Hematopoietic multipotent progenitor cell treated with erythropoietin and hydrocortisone succinate and interleukin-3 and kit ligand, for 8 days (in vitro differentiated cells): ENCODE measurements around the gene EFCAB6.

Experiments used
- DNase-seq: peaks from one replicate; pipeline ENCODE4 v3.0.0-alpha.2; 2015

Gene EFCAB6

DNA sequence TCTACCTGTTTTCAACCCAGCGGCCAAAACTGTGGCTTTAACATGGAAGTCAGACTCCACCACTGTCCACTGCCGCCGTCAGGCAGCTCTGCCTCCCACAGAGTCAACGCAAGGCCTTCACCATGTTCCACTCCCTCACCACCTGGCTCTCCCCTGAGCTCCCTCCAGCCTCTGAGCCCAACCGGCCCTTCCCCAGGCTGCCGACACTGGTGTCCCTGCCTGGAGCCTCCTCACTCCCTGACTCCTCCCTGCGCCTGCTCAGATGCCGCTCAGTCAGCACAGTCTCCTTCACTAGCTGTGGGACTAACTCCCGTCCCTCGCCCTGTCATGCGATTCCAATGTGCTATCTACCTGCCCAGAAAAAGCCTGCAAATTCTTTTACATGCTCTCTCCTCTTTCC is 33.9 kb upstream of the EFCAB6 start:
- DNase-seq: no peak

DNA sequence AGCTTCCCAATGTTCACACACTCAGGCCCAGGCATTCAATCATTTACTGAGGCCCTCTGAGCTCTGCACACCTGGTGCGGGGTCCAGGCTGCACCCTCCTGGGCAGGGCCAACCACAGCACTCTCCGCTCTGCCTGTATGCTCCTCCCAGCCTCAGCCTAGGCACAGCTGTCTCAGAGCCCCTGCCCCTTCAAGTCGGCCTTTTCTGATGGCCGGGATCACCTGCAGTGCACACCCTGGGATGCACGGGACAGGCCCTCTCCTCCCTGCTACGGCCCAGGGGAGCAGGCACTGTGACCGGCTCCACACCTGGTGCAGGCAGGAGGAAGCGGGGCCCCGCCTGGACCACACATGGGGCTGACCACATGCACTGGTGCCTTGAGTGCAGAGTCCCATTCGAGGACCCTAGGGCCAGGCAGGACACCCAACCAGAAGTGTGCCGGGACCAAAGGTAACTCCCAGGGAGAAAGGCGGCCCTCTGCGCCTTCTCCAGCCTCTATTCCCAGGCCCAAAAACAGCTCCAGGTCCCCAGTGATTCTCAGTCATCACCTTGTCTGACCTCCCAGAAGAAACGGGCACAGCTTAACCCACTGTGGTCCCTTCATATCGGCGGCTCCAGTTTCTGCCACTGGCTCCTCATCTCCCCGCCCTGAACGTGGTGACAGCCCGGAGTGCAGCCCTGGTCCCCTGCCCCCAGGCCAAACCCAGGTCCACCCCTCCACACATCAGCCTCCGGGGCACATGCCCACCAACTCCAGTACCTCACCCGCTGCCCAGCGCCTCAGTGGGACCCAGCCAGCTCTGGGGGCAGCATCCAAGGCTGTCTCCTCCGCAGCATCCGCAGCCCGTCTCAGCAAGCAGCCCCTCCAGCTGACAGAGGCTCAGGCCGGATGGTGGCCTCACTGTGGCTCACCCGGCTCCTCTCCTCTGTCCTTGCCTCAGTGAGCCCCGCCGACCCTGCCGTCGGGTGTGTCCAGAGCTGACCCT is 32.7 kb upstream of the EFCAB6 start:
- DNase-seq: no peak

DNA sequence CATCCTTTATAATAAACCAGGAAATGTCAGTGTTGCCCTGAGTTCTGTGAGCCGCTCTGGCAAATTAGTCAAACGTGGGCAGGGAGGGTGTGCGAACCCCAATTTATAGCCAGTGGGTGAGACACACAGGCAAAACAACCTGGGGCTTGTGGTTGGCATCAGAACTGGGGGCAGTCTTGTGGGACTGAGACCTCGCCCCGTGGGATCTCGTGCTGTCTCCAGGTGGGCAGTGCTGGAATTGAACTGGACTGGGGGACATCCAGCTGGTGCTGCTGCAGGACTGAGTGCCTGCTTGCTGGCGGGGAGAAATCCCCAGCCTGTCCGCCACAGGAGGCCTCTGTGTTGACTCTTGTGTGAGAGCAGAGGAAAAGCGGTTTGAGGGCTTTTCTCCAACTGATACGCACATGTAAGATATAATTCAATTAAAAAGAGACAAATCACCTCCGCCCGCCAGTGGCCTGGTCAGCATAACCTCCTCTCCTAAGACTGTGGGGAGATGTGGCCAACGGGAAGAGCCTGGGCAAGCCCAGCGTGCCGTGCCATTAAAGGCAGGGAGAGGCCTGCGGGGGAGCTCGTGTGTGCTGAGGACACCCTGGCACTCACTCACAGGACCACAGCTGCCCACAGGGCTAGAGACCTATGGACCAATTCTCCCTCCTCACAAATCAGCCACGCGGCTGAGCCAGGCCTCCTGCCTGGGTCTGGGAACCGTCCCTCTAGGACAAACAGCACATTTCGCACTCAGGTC is 31.9 kb upstream of the EFCAB6 start:
- no peak for DNase-seq

DNA sequence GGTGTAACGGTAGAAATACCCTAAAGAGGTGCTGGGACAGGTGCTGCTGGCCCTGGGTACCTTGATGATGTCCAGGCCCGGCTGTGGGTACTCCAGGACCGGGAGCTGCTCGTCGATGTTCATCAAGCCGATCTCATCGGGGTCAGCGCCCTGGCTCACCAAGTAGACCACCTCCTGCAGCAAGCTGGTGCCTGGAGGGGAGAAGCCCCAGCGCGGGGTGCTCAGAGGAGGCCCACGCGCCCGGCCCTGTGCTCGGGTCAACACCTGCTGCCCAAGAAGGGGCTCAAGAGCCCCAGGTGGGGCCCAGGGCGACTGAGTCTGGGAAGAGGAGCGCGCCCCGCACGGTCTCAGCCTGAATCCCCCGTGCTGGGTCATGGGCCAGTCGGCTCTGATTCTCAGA is 29.6 kb upstream of the EFCAB6 start:
- DNase-seq: no peak

DNA sequence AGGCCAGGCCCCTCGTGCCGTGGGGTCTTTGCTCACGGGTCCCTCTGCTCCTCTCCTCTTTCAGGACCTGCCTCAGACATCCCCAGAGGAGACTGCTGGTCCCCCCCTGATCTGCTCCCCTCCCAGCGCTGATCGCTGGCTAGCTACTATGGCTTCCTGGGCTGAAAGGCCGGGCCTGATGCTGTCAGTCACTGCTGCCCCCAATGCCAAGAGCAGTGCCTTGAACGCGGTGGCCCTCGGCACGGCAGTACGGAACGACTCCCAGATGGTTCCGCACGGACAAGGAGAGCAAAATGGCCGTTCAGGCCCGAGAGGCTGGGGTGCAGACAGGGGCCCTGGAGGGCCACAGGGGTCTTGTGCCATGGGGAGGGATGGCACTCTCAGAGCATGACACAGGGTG is 28.7 kb upstream of the EFCAB6 start:
- DNase-seq: no peak

DNA sequence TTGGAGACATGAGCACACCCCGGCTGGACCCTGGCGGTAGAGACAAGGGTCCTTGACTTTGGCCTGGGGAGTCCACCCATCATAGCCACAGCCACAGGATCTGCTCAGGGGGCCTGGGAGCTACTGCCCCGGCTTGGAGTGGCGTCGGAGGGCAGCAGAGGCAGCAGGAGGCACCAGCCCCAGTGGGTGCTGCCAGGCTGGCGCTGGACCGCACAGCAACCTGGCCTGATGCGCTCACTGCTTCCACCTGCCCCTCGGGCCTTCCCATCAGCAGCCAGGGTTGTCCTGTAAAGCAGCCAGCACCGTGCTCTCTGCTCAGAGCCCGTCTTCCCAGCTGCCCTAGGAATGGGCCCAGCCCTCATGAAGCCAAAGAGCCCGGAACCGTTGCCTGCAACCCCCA is 28.3 kb upstream of the EFCAB6 start:
- no peak for DNase-seq

DNA sequence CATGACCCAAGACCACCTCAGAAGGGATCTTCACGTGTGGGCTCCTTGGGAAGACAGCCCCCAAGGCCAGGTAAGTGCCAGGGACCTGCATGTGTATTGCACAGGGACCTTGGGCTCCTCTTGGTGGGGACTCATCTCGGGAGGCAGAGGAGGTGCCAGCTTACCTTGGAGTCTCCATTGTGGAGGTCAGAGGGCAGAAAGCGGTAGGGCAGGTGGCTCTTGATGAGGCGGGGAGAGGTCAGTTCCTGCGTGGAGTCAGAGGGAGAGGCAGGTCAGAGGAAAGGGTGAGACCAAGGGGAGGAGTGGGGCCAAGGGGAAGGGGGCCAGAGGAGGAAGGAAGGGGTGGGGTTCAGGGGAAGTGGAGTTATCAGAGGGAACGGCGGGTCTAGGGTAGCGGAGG is 27.7 kb upstream of the EFCAB6 start:
- no peak for DNase-seq

DNA sequence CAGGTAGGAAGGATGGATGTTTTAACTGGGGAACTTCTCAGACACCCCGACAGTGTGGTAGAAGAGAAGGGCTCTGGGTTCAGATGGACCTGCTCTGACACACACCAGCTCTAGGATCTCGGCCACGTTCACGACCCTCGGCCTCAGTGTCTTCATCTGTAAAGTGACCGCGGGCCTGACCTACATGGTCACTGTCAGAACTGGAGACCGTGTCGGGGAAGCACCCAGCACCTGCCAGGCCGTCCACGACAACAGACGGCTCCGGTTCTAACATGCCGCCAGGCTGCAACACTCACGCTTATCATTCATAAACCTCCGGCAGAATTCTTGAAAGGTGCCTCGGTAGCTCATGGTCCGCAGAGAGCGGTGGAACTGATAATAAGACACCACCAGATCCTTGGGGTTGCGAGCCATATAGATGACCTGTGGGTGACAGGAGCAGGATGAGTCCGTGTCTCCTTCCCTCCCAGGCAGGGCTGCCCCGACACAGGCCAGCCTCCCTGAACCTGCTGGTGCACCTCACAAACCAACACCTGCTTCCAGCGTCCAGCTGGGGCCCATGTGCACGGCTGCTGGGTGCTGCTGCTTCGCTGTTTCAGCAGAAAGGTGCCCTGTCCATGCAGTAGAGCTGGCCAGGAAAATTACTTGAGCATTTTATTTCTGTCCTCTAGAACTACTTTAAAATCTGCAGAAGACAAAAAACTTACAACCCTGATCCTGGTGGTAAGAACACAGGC is 26.6 kb upstream of the EFCAB6 start:
- DNase-seq: no peak

DNA sequence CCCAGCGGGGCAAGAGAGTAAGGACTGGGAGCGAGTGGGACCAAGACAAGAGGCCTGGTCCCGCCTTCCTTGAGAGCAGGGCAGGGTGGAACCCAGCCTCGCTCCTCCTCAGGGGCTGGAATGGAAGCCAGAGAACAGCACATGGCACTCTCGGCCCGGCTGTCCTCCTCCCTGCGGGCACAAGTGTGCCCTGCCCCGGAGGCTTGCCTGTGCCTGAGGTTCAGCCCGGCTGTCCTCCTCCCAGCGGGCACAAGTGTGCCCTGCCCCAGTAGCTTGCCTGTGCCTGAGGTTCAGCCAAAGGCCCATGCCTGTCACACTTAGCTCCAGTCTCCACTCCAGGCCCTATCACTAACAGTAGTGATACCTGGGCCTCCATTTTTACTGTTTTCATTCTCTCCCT is 26.1 kb upstream of the EFCAB6 start:
- no peak for DNase-seq

DNA sequence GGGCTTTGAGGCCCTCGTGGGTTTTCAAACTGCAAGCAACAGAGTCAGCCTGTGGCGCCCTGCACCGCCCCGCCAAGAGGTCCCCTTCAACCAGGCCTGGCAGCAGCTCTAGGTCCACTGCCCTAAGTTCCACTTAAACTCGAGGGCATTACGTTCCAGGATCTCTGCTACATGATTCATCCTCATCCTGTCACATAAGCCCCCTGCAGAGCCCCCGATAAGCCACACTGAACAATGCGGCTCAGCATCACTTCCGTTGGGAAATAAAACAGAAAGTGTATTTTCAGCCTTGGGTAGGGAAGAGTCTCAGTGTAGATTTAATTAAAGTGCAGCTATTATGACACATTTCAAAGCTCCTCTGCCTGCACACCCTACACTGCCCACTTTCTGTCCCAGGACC is 25.6 kb upstream of the EFCAB6 start:
- DNase-seq: no peak

DNA sequence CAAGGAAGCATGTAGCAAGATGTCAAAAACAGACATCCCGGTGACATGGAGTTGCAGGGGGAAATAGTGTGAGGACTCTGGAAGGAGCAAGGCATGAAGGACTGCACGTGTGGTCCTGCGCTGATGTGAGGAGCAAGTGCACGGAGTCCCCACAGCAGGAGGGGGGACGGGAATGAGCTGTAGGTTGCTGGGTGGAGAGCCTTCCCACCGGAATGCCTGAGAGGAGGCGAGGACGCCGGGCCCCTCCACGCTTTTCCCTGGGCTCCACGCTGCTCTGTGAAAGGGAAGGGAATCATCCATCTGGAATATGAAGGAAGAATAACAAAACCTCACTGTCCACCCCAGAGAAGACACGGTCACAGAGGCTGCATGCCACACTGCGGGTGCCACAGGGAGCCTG is 23.6 kb upstream of the EFCAB6 start:
- DNase-seq: no peak

DNA sequence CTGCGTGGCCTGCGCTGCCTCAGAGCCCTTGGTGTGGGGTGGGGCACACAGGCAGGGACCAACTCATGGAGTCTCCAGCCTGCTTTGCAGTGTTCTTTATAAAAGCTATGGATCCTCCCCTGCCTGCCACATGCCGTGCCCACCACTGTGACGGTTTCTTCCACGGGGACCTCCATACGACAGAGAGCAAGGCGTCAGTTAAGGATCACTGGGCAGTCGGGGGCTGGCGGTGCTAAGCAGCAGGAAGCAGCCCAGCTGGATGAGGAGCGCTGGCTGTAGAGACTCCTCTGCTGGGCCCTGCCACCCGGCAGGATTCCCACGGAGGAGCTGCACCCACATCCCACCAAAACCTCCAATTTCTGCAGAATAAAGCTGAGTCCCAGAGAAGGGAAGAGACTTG is 23.1 kb upstream of the EFCAB6 start:
- no peak for DNase-seq

DNA sequence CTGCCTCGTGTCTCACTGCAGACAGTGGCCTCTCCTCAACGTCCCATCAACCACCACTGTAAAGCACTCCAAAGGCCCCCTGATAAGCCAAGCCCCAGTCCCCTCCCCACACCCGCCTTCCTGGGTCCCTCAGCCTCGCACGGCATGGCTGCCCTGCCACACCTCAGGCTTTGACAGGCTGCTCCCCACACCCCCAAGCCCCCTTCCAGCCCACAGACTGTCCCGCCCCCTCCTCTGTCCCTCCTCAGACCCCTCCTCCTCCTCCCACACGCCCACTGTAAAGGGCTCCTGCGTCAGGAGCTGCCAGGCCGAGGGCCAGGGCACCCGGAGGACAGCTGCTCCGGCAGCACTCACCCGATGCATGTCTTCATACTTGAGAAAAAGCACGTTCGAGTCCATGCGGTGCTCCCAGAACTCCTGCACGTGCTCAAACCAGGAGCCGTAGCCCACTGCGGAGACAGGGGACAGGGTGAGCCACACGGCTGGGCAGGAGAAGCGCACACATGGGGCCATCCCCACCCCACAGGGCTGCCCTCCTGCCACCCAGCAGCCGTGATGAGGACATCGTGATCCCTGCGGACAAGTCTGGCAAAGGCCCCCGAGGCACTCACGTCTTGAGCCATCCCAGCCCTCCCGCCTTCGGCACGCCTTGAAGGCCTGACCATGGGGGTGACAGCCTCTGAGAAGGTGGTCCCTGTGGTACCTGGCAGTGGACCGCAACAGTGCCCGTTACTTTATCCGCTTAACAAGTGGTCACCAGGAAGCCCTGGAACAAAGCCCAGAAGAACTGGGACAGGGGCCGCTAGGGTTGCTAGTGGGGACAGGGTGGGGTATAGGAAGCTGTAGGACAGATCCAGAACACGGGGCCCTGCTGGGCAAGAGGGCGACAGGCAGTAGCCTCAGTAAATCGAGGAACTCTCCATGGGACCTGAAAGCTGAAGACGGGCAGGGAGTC is 21.5 kb upstream of the EFCAB6 start:
- DNase-seq: no peak

DNA sequence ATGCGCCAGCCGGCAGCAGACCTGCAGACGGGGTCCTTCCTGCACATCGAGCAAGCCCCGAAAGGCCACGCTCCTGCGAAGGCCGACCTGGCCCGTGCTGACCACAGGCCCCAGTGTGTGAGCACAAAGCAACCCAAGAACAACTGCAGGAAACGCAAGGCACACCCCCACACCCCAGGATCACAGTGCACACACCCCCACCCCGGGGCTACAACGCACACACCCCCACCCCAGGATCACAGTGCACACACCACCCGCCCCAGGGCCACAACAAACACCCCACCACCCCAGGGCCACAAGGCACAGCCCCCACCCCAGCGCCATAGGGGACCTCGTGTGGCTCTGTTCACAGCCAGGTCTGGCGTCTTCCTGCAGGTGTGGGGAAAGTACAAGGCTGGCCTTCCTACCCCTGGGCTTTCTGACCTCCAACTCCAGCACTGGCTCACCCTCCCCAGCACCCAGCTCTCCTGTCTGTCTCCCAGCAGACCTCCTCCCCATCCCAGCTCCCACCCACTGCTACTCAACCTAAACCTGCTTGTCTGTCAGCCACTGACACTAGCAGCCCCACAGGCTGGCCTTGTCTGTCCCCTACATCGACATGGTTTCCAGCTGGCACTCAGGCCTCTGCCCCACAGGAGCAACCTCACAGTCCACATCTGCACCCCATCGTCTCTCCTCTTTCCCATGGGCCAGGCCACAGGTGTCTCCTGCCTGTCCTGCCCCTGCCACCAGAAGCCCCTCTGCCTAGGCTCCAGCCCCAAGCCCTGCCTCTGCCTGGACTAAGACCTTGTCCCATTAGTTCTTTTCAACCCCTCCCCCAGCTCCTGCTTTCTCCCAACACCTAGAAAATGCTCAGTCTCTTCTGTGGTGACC is 20.5 kb upstream of the EFCAB6 start:
- DNase-seq: no peak

DNA sequence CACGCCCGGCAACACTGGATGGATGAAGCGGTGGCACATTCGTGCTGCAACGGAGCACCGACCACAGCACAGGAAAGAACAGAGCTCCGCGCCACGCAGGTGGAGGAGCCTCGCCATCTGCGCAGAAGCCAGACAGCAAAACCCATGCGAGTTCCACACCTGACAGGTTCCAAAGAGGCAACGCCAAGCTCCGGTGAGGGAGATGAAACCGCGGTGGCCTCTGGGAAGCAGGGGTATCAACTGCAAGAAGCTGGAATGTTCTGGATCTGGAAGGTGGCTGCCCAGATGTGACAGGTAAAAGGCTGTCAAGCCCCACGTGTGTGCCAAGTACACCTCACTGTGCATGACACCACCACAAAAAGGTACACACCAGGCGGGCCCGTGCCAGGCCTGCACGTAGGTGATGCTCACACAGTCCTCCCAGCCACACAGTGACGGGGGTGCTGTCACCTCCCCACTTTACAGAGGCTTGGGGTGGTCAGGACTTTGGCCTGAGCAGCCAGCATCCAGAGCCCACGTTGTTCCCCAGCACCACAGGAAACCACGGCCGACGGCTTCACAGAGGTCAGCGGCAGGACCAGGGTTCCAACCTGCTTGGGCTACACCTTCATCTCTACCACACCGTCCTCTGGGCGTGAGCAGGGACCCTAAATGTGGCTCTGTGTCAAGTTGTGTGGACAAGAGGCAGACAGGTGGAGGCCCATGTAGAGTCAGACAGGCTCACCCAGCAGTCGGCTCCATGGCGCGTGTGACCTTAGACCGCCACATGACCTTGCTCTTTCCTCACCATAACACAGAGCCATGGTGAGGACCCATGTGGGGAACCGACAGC is 19.7 kb upstream of the EFCAB6 start:
- DNase-seq: no peak

DNA sequence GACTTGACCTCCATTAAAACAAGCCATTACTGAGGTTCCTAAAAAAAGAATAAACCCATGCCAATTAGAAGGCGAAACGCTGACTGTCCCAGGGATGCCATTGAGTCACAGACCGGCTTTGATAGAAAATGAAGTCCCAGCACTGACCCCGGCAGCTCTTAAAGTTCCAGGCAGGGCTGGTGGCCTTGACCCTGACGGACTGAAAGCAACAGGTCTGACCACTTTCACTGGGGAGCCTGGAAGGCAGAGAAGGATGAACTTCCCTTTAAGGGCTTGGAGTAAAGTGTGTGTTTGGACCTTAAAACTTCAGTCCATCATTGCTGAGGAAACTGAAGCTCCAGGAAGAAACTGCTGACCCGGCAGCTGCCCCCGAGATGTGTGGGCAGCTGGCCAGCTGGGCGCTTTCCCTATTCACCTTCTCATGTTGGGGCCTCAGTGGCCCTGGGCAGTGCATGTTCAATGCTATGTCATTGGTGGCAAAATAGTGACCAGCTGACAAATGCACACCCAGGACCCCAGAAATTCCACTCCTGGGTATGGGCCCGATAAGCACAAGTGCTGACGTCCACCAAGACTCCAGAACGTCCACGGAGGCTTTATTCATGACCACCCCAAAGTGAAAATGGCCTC is 18.9 kb upstream of the EFCAB6 start:
- no peak for DNase-seq

DNA sequence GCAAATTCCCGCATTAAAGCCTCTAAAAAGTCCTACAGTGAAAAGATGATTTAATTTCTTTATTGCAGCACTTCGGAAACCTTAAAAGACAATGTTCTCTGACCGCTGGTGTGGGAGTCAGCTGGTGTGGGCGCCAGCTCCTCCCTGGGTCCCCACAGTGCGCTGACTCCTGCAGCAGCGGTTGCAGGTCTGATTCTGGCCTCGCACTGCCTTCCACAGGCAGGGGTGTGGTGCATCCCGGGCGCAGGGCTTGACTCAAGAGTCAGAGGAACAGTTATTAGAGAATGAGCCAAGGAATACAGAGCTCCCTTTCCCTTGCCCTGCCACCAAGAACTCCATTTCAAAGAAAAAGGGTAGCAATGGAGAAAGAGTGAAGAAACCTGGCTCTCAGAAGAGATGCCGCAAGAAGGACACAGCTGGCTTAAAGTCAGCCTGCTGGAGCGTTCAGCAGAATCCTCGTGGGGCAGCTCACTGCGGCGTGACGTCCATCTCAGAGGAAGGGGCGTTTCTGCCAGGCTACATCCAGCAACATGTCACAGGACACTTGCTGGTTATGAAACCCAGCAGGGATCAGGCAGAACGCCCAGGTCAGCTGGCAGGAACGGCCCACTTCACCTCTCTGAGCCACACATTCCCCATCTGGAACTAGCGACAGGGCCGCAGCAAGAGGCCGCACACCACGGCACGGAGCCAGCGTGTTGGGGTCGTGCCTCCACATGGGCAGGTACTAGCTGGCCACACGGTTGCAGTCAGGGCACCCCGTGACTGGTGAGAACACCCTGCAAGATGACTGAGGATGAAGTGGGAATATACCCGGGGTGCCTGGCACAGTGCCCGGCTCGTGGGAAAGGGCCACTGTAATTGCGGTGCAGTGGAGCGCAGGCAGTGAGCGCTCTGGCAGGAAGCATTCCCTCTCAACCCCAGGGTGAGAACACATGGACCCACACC is 18.1 kb upstream of the EFCAB6 start:
- DNase-seq: no peak

DNA sequence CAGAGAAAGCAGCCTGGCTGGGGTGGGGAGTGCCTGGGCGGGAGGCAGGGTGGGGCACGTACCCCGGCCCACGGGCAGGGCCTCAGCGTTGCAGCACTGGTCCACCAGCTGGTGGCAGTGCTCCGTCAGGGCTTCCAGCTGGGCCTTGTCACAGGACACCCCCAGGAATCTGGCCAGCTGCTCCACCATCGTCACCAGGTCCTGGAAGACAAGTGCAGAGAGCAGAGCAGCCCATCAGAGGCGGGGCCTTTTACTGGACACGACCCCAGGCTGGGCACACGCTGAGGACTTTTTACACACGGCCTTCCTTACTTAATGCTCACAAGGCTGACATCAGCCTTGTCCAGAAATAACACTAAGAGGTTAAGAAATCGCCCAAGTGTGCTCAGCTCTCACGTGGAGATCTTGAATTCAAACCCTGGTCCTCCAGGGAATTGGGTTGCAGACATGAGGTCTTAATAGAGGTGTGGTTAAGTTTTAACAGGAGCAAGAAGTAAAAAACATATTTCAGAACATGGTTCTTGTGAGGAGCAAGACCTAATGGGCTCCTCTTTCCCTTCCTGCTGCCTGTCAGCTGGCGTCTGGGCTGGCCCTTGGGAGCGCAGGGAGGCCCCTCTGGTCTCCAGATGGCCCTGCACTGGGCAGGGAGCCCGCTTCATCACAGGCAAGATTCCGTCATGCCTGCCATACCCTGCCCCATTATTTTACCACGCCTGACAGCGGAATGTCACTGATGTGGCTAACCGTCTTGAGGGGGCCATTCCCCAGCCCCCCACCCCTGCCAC is 17.1 kb upstream of the EFCAB6 start:
- no peak for DNase-seq
